T-cell (primary cell): ENCODE results near the gene EIPR1. TPM values are rescaled to one million over a fixed set of nuclear protein-coding genes. Genes with fewer than 3 reads are reported as not detected.

Experiments
- ATAC-seq, 4 experiments: fragments of 200-7000 bp in 3 of 4; fragments of 150-1000 bp in 1 of 4; cut with Tn5 transposase; replicated peaks in 1 of 4; 1 replicate in 3 of 4; 2 replicates in 1 of 4; pipeline ENCODE4 v1.10.0; 2021; ENCODE audit warnings: moderate library complexity in 3 of 4, mild to moderate bottlenecking in 2 of 4, moderate number of reproducible peaks in 1 of 4
- CTCF ChIA-PET, 2 donors: fragments of 300-600 bp; sonication (Branson Sonifier 250); formaldehyde crosslinking; loops; one replicate each; lab custom pipeline; 2022; ENCODE audit warnings: antibody characterized with exemption in 2 of 2; lab: Charles Lee
- POLR2A ChIA-PET, 2 donors: fragments of 300-600 bp; sonication (Branson Sonifier 250); formaldehyde crosslinking; loops; one replicate each; lab custom pipeline; 2022; ENCODE audit warnings: antibody characterized with exemption in 2 of 2; lab: Charles Lee
- DNase-seq, 35 experiments: peaks; one replicate each; pipeline versions ENCODE4 v3.0.0 to v3.0.0-alpha.2; 2013 to 2023
- H3K27ac ChIP-seq: one replicate; pipeline ENCODE4 v1.5.1; 2013; ENCODE audit warnings: low read length
- H3K27me3 ChIP-seq, 2 experiments: replicated peaks in 1 of 2; 1 replicate in 1 of 2; 2 replicates in 1 of 2; pipeline versions ENCODE4 v1.6.1 to v1.7.0; 2013; ENCODE audit warnings: low read length in 1 of 2, mixed read lengths in 1 of 2; ENCODE audit not compliant: control insufficient read depth in 2 of 2, insufficient read depth in 2 of 2; ENCODE audit errors: extremely low read depth in 1 of 2
- H3K36me3 ChIP-seq, 2 donors: 1 replicate in 1 of 2; 2 replicates in 1 of 2; pipeline versions ENCODE4 v1.6.1 to v1.7.0; 2013; ENCODE audit warnings: low read length in 1 of 2; ENCODE audit not compliant: control insufficient read depth in 2 of 2, insufficient read depth in 1 of 2; ENCODE audit errors: extremely low read depth in 1 of 2
- H3K4me1 ChIP-seq, 2 experiments: 1 replicate in 1 of 2; 2 replicates in 1 of 2; pipeline versions ENCODE4 v1.6.1 to v1.7.0; 2013; ENCODE audit warnings: low read length in 2 of 2, mixed read lengths in 1 of 2; ENCODE audit not compliant: insufficient read depth in 2 of 2, control insufficient read depth in 1 of 2; ENCODE audit errors: extremely low read depth in 1 of 2
- H3K4me3 ChIP-seq, 2 donors: 1 replicate in 1 of 2; 2 replicates in 1 of 2; pipeline versions ENCODE4 v1.5.1 to v1.7.0; 2013; ENCODE audit warnings: mild to moderate bottlenecking in 2 of 2, low read length in 1 of 2, moderate library complexity in 1 of 2; ENCODE audit not compliant: control insufficient read depth in 1 of 2; ENCODE audit errors: extremely low read depth in 1 of 2
- H3K9me3 ChIP-seq: 2 replicates; pipeline ENCODE4 v1.7.0; 2013
- H3K27ac Mint-ChIP-seq, 2 donors: one replicate each; pipeline ENCODE4 v1.8.0; 2020 to 2021; ENCODE audit warnings: mild to moderate bottlenecking in 2 of 2, mixed read lengths in 2 of 2
- H3K27me3 Mint-ChIP-seq, 2 donors: one replicate each; pipeline ENCODE4 v1.8.0; 2021 to 2022; ENCODE audit warnings: mixed read lengths in 2 of 2
- H3K36me3 Mint-ChIP-seq: one replicate; pipeline ENCODE4 v1.8.0; 2021; ENCODE audit warnings: mixed read lengths
- H3K4me1 Mint-ChIP-seq, 3 donors: one replicate each; pipeline ENCODE4 v1.8.0; 2020 to 2022; ENCODE audit warnings: mixed read lengths in 3 of 3, mild to moderate bottlenecking in 1 of 3
- H3K4me3 Mint-ChIP-seq, 3 donors: one replicate each; pipeline ENCODE4 v1.8.0; 2020 to 2022; ENCODE audit warnings: mild to moderate bottlenecking in 3 of 3, mixed read lengths in 3 of 3, moderate library complexity in 3 of 3
- H3K9me3 Mint-ChIP-seq, 3 donors: one replicate each; pipeline ENCODE4 v1.8.0; 2020 to 2022; ENCODE audit warnings: mixed read lengths in 3 of 3
- WGBS: methylation state at CpG from one replicate; pipeline ENCODE4 v1.1.5; 2013; ENCODE audit warnings: missing lambda C conversion rate; ENCODE audit not compliant: insufficient coverage; 5-methylcytosine and 5-hydroxymethylcytosine counted together
- total RNA-seq, 35 experiments: library from RNA in 6 of 35; stranded (reverse) in 6 of 35; fragments of 120-200 nt in 1 of 35; gene quantifications; one replicate each; pipeline versions ENCODE4 v1.2.1 to v1.2.4 and lab custom pipeline; 2013 to 2026

EIPR1 gene
- total RNA-seq, 5 donors from 2014 or later (not counting 1 experiment from before 2014, with no cell fraction given), result 26.0 to 36.4 (median 27.8) TPM

GRCh38 chr2:3205845-3206244, 171.8 kb downstream of the EIPR1 start:
- no peaks in the 10 kb centered on the region for H3K27me3 ChIP-seq
- H3K9me3 ChIP-seq, result no peaks in the 10 kb centered on the region
- POLR2A ChIA-PET, result interaction anchor here in 1 of 2 donors (0.5 kb wide), 1 partner anchor 689 kb away, joined by 4 read pairs; no protein-coding TSS in a partner anchor
- H3K27ac ChIP-seq, result no peak overlapping the region
- H3K36me3 ChIP-seq, result peaks cover 9% of the 10 kb centered on the region in 2 donors
- peaks cover 0 to 12% of the 10 kb centered on the region in 2 experiments for H3K4me1 ChIP-seq
- no peak overlapping the region for H3K27ac Mint-ChIP-seq
- WGBS, result 93% methylated on average over 3 of the region's 4 CpGs
- CTCF ChIA-PET, result no interaction called here
- H3K36me3 Mint-ChIP-seq, result peaks cover 40% of the 10 kb centered on the region
- no peak overlapping the region for H3K4me3 ChIP-seq
- H3K4me1 Mint-ChIP-seq, result peaks cover 4 to 6% (median 5%) of the 10 kb centered on the region in 3 donors
- no peaks in the 10 kb centered on the region for H3K27me3 Mint-ChIP-seq
- no peak for ATAC-seq
- H3K9me3 Mint-ChIP-seq, result no peaks in the 10 kb centered on the region
- no peak overlapping the region for H3K4me3 Mint-ChIP-seq
- DNase-seq, result no peak

- DNase-seq (no peak), ATAC-seq (no peak)
- Mint-ChIP-seq H3K4me1 (peaks cover 5 to 6% (median 6%) of the 10 kb centered on the region in 3 donors), H3K36me3 (peaks cover 34% of the 10 kb centered on the region), H3K9me3 (no peaks in the 10 kb centered on the region), H3K27ac (peak overlapping the region in 1 of 2 donors; percentile 57), H3K27me3 (no peaks in the 10 kb centered on the region), H3K4me3 (no peak overlapping the region)
- Histone ChIP-seq H3K27me3 (no peaks in the 10 kb centered on the region), H3K4me3 (no peak overlapping the region), H3K27ac (no peak overlapping the region), H3K36me3 (peaks cover 8 to 9% of the 10 kb centered on the region in 2 donors), H3K9me3 (no peaks in the 10 kb centered on the region), H3K4me1 (peaks cover 0 to 24% of the 10 kb centered on the region in 2 experiments)
- ChIA-PET CTCF (no interaction called here), POLR2A (no interaction called here)
- WGBS, result 89% methylated on average over 7 of the region's 11 CpGs
Measured at GRCh38 chr2:3204031-3204821, 173.4 kb downstream of the EIPR1 start.

GRCh38 chr2:3203497-3204019, 174.1 kb downstream of the EIPR1 start:
- H3K27ac ChIP-seq, result no peak overlapping the region
- CTCF ChIA-PET, result no interaction called here
- H3K9me3 ChIP-seq, result no peaks in the 10 kb centered on the region
- no peaks in the 10 kb centered on the region for H3K27me3 ChIP-seq
- DNase-seq (no peak), ATAC-seq (no peak)
- Mint-ChIP-seq H3K4me1 (peaks cover 5 to 7% (median 6%) of the 10 kb centered on the region in 3 donors), H3K27me3 (no peaks in the 10 kb centered on the region), H3K9me3 (no peaks in the 10 kb centered on the region), H3K27ac (no peak overlapping the region), H3K4me3 (no peak overlapping the region), H3K36me3 (peaks cover 31% of the 10 kb centered on the region)
- 97% methylated on average over 15 of the region's 16 CpGs for WGBS
- peaks cover 0 to 24% of the 10 kb centered on the region in 2 experiments for H3K4me1 ChIP-seq
- no peak overlapping the region for H3K4me3 ChIP-seq
- POLR2A ChIA-PET, result no interaction called here
- peaks cover 1 to 4% of the 10 kb centered on the region in 2 donors for H3K36me3 ChIP-seq

- Histone ChIP-seq H3K4me1 (peaks cover 0 to 24% of the 10 kb centered on the region in 2 experiments), H3K27me3 (no peaks in the 10 kb centered on the region), H3K4me3 (no peak overlapping the region), H3K27ac (no peak overlapping the region), H3K9me3 (no peaks in the 10 kb centered on the region), H3K36me3 (peaks cover 0 to 2% of the 10 kb centered on the region in 2 donors)
- no peaks in the 10 kb centered on the region for H3K27me3 Mint-ChIP-seq
- H3K27ac Mint-ChIP-seq, result no peak overlapping the region
- peaks cover 32% of the 10 kb centered on the region for H3K36me3 Mint-ChIP-seq
- peaks cover 5 to 10% (median 6%) of the 10 kb centered on the region in 3 donors for H3K4me1 Mint-ChIP-seq
- ChIA-PET POLR2A (no interaction called here), CTCF (no interaction called here)
- H3K9me3 Mint-ChIP-seq, result no peaks in the 10 kb centered on the region
- ATAC-seq, result no peak
- DNase-seq, result no peak
- WGBS, result 100% methylated on average over 3 of the region's 9 CpGs
- no peak overlapping the region for H3K4me3 Mint-ChIP-seq
Measured at GRCh38 chr2:3202926-3203325, 174.7 kb downstream of the EIPR1 start.

- peaks cover 0 to 5% of the 10 kb centered on the region in 2 donors for H3K36me3 ChIP-seq
- H3K27ac ChIP-seq, result no peak overlapping the region
- no peaks in the 10 kb centered on the region for H3K27me3 ChIP-seq
- Mint-ChIP-seq H3K9me3 (no peaks in the 10 kb centered on the region), H3K4me1 (peaks cover 5 to 10% (median 6%) of the 10 kb centered on the region in 3 donors), H3K27ac (no peak overlapping the region), H3K27me3 (no peaks in the 10 kb centered on the region), H3K36me3 (peaks cover 37% of the 10 kb centered on the region), H3K4me3 (peak overlapping the region in 1 of 3 donors; percentile 36)
- no peak overlapping the region for H3K4me3 ChIP-seq
- DNase-seq, result no peak
- no peak for ATAC-seq
- ChIA-PET POLR2A (no interaction called here), CTCF (no interaction called here)
- H3K4me1 ChIP-seq, result peaks cover 0 to 24% of the 10 kb centered on the region in 2 experiments
- H3K9me3 ChIP-seq, result no peaks in the 10 kb centered on the region
- WGBS, result 98% methylated on average over 6 of the region's 12 CpGs
Measured at GRCh38 chr2:3201281-3201680, 176.3 kb downstream of the EIPR1 start.

GRCh38 chr2:3200420-3200939, 177.1 kb downstream of the EIPR1 start:
- Mint-ChIP-seq H3K9me3 (no peaks in the 10 kb centered on the region), H3K27me3 (no peaks in the 10 kb centered on the region), H3K36me3 (peaks cover 33% of the 10 kb centered on the region), H3K27ac (no peak overlapping the region), H3K4me3 (no peak overlapping the region), H3K4me1 (peaks cover 5 to 10% (median 6%) of the 10 kb centered on the region in 3 donors)
- DNase-seq, result no peak
- peaks cover 0 to 24% of the 10 kb centered on the region in 2 experiments for H3K4me1 ChIP-seq
- H3K27ac ChIP-seq, result no peak overlapping the region
- WGBS, result 79% methylated on average over 12 of the region's 14 CpGs
- ATAC-seq, result no peak
- no peaks in the 10 kb centered on the region for H3K9me3 ChIP-seq
- CTCF ChIA-PET, result interaction anchor here in 1 of 2 donors (0.8 kb wide), 1 partner anchor 97 kb away, joined by 12 read pairs; no protein-coding TSS in a partner anchor
- no peak overlapping the region for H3K4me3 ChIP-seq
- H3K36me3 ChIP-seq, result peaks cover 0 to 9% of the 10 kb centered on the region in 2 donors
- H3K27me3 ChIP-seq, result no peaks in the 10 kb centered on the region
- POLR2A ChIA-PET, result no interaction called here
